HCT116 (cell line): Measurements from ENCODE around the gene STX16. TPM values are rescaled to one million over a fixed set of nuclear protein-coding genes. Genes with fewer than 3 reads are reported as not detected.

Experiments used
- ATAC-seq: fragments of 200-7000 bp; cut with Tn5 transposase; 2 replicates; pipeline ENCODE4 v1.9.1; 2020; ENCODE audit warnings: mild to moderate bottlenecking, moderate library complexity
- BruUV-seq: library from RNA; stranded (reverse); fragments of 400-500 nt; replicated peaks from 2 replicates; lab custom pipeline; 2021; lab: Mats Ljungman, UMichigan
- CTCF ChIA-PET: fragments of 300-600 bp; sonication (Branson Sonifier 250); formaldehyde crosslinking; loops from one replicate; lab custom pipeline; 2021; ENCODE audit warnings: antibody characterized with exemption; lab: Charles Lee
- POLR2A ChIA-PET: fragments of 300-600, 350-600 bp; sonication (Branson Sonifier 250); formaldehyde crosslinking; loops from one replicate; lab custom pipeline; 2021; ENCODE audit warnings: antibody characterized with exemption; lab: Charles Lee
- RAD21 ChIA-PET, 2 experiments: fragments of 300-600 bp; sonication (Branson Sonifier 250); formaldehyde crosslinking; loops; one replicate each; lab custom pipeline; 2023; ENCODE audit warnings: low total read pairs in 2 of 2; ENCODE audit not compliant: uncharacterized antibody in 2 of 2, unreplicated experiment in 2 of 2, low non-redundant PET in 1 of 2; lab: Charles Lee
- DNase-seq: peaks from one replicate; pipeline ENCODE4 v3.0.0-alpha.2; 2010; ENCODE audit warnings: low read depth, low spot score
- H2AFZ ChIP-seq: fragments of 200-600 bp; shearing (Covaris generic), sonication (generic); 2 replicates; pipeline ENCODE4 v1.6.1; 2017; ENCODE audit warnings: low read depth, mixed run types, mixed read lengths, antibody characterized with exemption, low read length; ENCODE audit not compliant: poor library complexity, severe bottlenecking
- H3K27ac ChIP-seq: 2 replicates; pipeline ENCODE4 v1.5.1; 2012; ENCODE audit warnings: low read depth, low read length
- H3K27me3 ChIP-seq: fragments of 200-600 bp; sonication (generic); 2 replicates; pipeline ENCODE4 v1.6.1; 2016; ENCODE audit warnings: mixed run types, low read length, mixed read lengths; ENCODE audit not compliant: insufficient read depth
- H3K36me3 ChIP-seq, 2 experiments: fragments of 200-500 bp in 1 of 2; fragments of 200-600 bp in 1 of 2; sonication (Bioruptor generic) in 1 of 2; sonication (generic) in 1 of 2; 2 replicates each; pipeline versions ENCODE4 v1.5.1 to v1.6.1; 2014 to 2016; ENCODE audit warnings: low read length in 2 of 2, inconsistent platforms in 1 of 2, mixed read lengths in 1 of 2, mixed run types in 1 of 2; ENCODE audit not compliant: insufficient read depth in 2 of 2, control insufficient read depth in 1 of 2
- H3K4me1 ChIP-seq, 2 experiments: fragments of 200-600 bp in 1 of 2; sonication (generic) in 1 of 2; 2 replicates each; pipeline versions ENCODE4 v1.5.1 to v1.6.1; 2012 to 2017; ENCODE audit warnings: low read length in 2 of 2, inconsistent platforms in 1 of 2, mild to moderate bottlenecking in 1 of 2, mixed read lengths in 1 of 2, mixed run types in 1 of 2, moderate library complexity in 1 of 2; ENCODE audit not compliant: insufficient read depth in 2 of 2, control insufficient read depth in 1 of 2
- H3K4me2 ChIP-seq: fragments of 200-600 bp; sonication (generic); 2 replicates; pipeline ENCODE4 v1.6.1; 2017; ENCODE audit warnings: mixed run types, low read length, mixed read lengths
- H3K4me3 ChIP-seq, 2 experiments: fragments of 200-600 bp in 1 of 2; sonication (generic) in 1 of 2; replicated peaks in 1 of 2; 2 replicates each; pipeline ENCODE4 v1.5.1; 2011 to 2016; ENCODE audit warnings: low read length in 2 of 2, control low read depth in 1 of 2, low read depth in 1 of 2, mild to moderate bottlenecking in 1 of 2, mixed read lengths in 1 of 2, mixed run types in 1 of 2
- H3K79me2 ChIP-seq: fragments of 200-600 bp; sonication (generic); 2 replicates; pipeline ENCODE4 v1.6.1; 2017; ENCODE audit warnings: mild to moderate bottlenecking, mixed run types, low read length, moderate library complexity, mixed read lengths; ENCODE audit not compliant: insufficient read depth
- H3K9ac ChIP-seq: fragments of 200-600 bp; sonication (generic); 2 replicates; pipeline ENCODE4 v1.6.1; 2016; ENCODE audit warnings: low read length, mixed read lengths
- H3K9me2 ChIP-seq: fragments of 200-600 bp; sonication (generic), shearing (Covaris generic); 2 replicates; pipeline ENCODE4 v1.6.1; 2017; ENCODE audit warnings: mixed run types, mild to moderate bottlenecking, moderate library complexity; ENCODE audit not compliant: insufficient read depth
- H3K9me3 ChIP-seq, 2 experiments: fragments of 200-500 bp in 1 of 2; fragments of 200-600 bp in 1 of 2; sonication (Bioruptor generic) in 1 of 2; sonication (generic) in 1 of 2; 2 replicates each; pipeline ENCODE4 v1.6.1; 2014 to 2017; ENCODE audit warnings: low read length in 2 of 2, mixed read lengths in 2 of 2, inconsistent platforms in 1 of 2, low read depth in 1 of 2, mild to moderate bottlenecking in 1 of 2, mixed run types in 1 of 2, moderate library complexity in 1 of 2; ENCODE audit not compliant: control insufficient read depth in 1 of 2, insufficient read depth in 1 of 2
- H4K20me1 ChIP-seq: fragments of 200-600 bp; sonication (generic), shearing (Covaris generic); 2 replicates; pipeline ENCODE4 v1.6.1; 2017; ENCODE audit warnings: mixed run types, mild to moderate bottlenecking, moderate library complexity; ENCODE audit not compliant: insufficient read depth
- ATF3 ChIP-seq: IDR thresholded peaks from 2 replicates; pipeline ENCODE4 v1.6.1; 2012
- ELF1 ChIP-seq: IDR thresholded peaks from 2 replicates; pipeline ENCODE4 v1.6.1; 2012; ENCODE audit warnings: low read depth, borderline replicate concordance
- POLR2AphosphoS5 ChIP-seq: IDR thresholded peaks from 2 replicates; pipeline ENCODE4 v1.6.1; 2011; ENCODE audit warnings: mild to moderate bottlenecking, low read depth, low read length, moderate library complexity
- intact Hi-C: fragments of 100-400 bp; cut with micrococcal nuclease; formaldehyde crosslinking; loops from 2 replicates; pipeline ENCODE4 v1.10.0; 2022
- total RNA-seq: library from RNA; stranded (reverse); gene quantifications from one replicate; pipeline ENCODE4 v1.2.1, GENCODE V29; 2021; ENCODE audit not compliant: unreplicated experiment
- TF ChIP-seq, protein P1 (sequence below): IDR thresholded peaks from 2 replicates; pipeline ENCODE4 v1.6.1; 2011; ENCODE audit warnings: mild to moderate bottlenecking, low read length, moderate library complexity; ENCODE audit not compliant: insufficient replicate concordance; ENCODE audit errors: extremely low read depth

Gene STX16
- total RNA-seq, 1 experiment from 2014 or later = 55.1 TPM

DNA sequence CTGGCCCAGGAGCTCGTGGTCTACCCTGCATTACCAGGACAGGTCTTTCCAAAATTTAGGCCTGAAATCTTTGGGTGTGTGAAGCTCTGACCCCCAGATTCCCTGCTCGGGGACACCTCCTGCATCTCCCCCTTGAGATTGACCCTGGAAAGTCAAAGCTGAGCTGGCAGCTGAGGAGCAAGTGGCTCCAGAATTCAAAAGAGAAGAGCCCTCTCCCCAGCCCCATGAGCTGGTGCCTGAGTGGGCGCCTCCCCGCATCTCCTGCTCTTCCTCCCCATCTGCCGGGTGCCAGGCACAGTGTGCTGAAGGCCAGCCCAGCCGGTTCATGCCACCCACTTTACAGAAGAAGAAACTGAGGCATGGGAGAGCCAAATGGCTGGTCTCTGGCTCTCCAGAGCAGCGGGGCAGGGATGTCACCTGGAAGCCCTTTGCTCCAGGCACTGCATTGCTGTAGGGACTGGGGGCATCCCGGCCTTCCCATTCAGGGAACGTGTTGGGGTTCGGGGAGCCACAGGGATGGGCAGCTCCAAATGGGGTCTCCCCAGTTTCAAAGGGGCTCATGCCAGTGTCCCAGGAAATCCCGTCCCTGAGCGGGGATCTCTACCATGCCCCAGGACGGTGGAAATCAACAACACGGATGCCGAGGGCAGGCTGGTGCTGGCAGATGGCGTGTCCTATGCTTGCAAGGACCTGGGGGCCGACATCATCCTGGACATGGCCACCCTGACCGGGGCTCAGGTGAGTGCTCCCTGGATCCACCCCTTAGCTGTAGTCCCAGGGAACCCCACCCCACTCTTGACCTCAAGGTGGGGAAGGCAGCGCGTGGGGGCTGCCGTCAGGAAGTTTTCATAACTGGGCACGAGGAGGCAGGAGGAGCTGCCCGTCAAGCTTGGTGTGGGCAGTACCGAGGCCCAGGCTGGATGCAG lies 62.0 kb downstream of the STX16 start:
- POLR2A ChIA-PET = no interaction called here
- DNase-seq = no peak
- H3K79me2 ChIP-seq = no peaks in the 10 kb centered on the region
- H3K9ac ChIP-seq = no peak overlapping the region
- CTCF ChIA-PET = interaction anchor here (0.6 kb wide), 1 partner anchor 22 kb away, joined by 4 read pairs; no protein-coding TSS in a partner anchor
- H3K9me3 ChIP-seq = no peaks in the 10 kb centered on the region
- H3K9me2 ChIP-seq = no peaks in the 10 kb centered on the region
- no peaks in the 10 kb centered on the region for H3K27me3 ChIP-seq
- H3K27ac ChIP-seq = no peak overlapping the region
- H3K4me2 ChIP-seq = no peak overlapping the region
- H3K4me1 ChIP-seq = no peaks in the 10 kb centered on the region
- no peak overlapping the region for H3K4me3 ChIP-seq
- TF ChIP-seq ELF1 = no peak
- TF ChIP-seq POLR2AphosphoS5 = no peak
- TF ChIP-seq, protein P1, sequence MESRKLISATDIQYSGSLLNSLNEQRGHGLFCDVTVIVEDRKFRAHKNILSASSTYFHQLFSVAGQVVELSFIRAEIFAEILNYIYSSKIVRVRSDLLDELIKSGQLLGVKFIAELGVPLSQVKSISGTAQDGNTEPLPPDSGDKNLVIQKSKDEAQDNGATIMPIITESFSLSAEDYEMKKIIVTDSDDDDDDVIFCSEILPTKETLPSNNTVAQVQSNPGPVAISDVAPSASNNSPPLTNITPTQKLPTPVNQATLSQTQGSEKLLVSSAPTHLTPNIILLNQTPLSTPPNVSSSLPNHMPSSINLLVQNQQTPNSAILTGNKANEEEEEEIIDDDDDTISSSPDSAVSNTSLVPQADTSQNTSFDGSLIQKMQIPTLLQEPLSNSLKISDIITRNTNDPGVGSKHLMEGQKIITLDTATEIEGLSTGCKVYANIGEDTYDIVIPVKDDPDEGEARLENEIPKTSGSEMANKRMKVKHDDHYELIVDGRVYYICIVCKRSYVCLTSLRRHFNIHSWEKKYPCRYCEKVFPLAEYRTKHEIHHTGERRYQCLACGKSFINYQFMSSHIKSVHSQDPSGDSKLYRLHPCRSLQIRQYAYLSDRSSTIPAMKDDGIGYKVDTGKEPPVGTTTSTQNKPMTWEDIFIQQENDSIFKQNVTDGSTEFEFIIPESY = no peak
- no peak for TF ChIP-seq ATF3
- TF ChIP-seq, all 23 proteins: peak for 0
- no TSS peak for BruUV-seq
- intact Hi-C loops = no loop called here
- Histone ChIP-seq H3K36me3 (no peaks in the 10 kb centered on the region), H2AFZ (no peak overlapping the region), H4K20me1 (no peaks in the 10 kb centered on the region)
- RAD21 ChIA-PET = no interaction called here
- no peak for ATAC-seq
